Activated CD4-positive, alpha-beta T cell treated with anti-CD3 and anti-CD28 coated beads, Interleukin-2, amount 50 U/mL, for 24 hours (primary cell): ENCODE data around the gene ARHGAP28.

Source experiments
- DNase-seq, 2 donors: peaks; one replicate each; pipeline ENCODE4 v3.0.0-alpha.2; 2020; ENCODE audit warnings: low read depth in 1 of 2, low spot score in 1 of 2

Gene ARHGAP28

GRCh38 chr18:6729247-6730091 is at the start of gene ARHGAP28:
TSS of gene ARHGAP28 (plus strand) at chr18:6729716. CDS start at chr18:6729822, 106 bp downstream.
- DNase-seq: no peak

GRCh38 chr18:6681331-6681875 is 48.1 kb upstream of the ARHGAP28 start:
- DNase-seq: no peak

GRCh38 chr18:6682437-6683111 is 46.9 kb upstream of the ARHGAP28 start:
- no peak for DNase-seq

- DNase-seq: no peak
Observed at GRCh38 chr18:6683112-6683876, 46.2 kb upstream of the ARHGAP28 start.

GRCh38 chr18:6687676-6688075 is 41.8 kb upstream of the ARHGAP28 start:
- no peak for DNase-seq

GRCh38 chr18:6708890-6709289 is 20.6 kb upstream of the ARHGAP28 start:
- no peak for DNase-seq

- no peak for DNase-seq
Observed at GRCh38 chr18:6711467-6711866, 18.0 kb upstream of the ARHGAP28 start.

GRCh38 chr18:6712401-6712800 is 17.1 kb upstream of the ARHGAP28 start:
- no peak for DNase-seq

- no peak for DNase-seq
Observed at GRCh38 chr18:6714010-6714409, 15.5 kb upstream of the ARHGAP28 start.

- no peak for DNase-seq
Observed at GRCh38 chr18:6718267-6718666, 11.2 kb upstream of the ARHGAP28 start.

- no peak for DNase-seq
Observed at GRCh38 chr18:6719098-6719846, 10.2 kb upstream of the ARHGAP28 start.

GRCh38 chr18:6719910-6720683 is 9.4 kb upstream of the ARHGAP28 start:
- no peak for DNase-seq

GRCh38 chr18:6721755-6722154 is 7.8 kb upstream of the ARHGAP28 start:
- DNase-seq: no peak

GRCh38 chr18:6722690-6723089 is 6.8 kb upstream of the ARHGAP28 start:
- no peak for DNase-seq

GRCh38 chr18:6724331-6724730 is 5.2 kb upstream of the ARHGAP28 start:
- DNase-seq: no peak

- no peak for DNase-seq
Observed at GRCh38 chr18:6728331-6728730, 1.2 kb upstream of the ARHGAP28 start.

- DNase-seq: no peak
Observed at GRCh38 chr18:6728809-6729246, 688 bp upstream of the ARHGAP28 start.

- DNase-seq: no peak
Observed at GRCh38 chr18:6730416-6731221, 1.1 kb downstream of the ARHGAP28 start.

- no peak for DNase-seq
Observed at GRCh38 chr18:6731222-6731596, 1.7 kb downstream of the ARHGAP28 start.
